Dermis blood vessel endothelial cell (primary cell): ENCODE data around the gene PYGO2. TPM values are rescaled to one million over a fixed set of nuclear protein-coding genes. Genes with fewer than 3 reads are reported as not detected.

Experiments used
- DNase-seq: peaks from one replicate; pipeline ENCODE4 v3.0.0; 2010
- total RNA-seq: library from RNA; depleted of rRNA; stranded (reverse); fragments of >200 nt; gene quantifications from 2 replicates; pipeline ENCODE4 v1.2.3, GENCODE V29; 2014

PYGO2 gene
- total RNA-seq, 1 donor from 2014 or later: 7.1 TPM

GRCh38 chr1:154960446-154961136 lies 991 bp downstream of the PYGO2 start:
- DNase-seq: peak; percentile 20

GRCh38 chr1:154959426-154959780 lies 2.2 kb downstream of the PYGO2 start:
- no peak for DNase-seq

- no peak for DNase-seq
Measured at GRCh38 chr1:154958681-154959425, 2.7 kb downstream of the PYGO2 start.

- DNase-seq: no peak
Measured at GRCh38 chr1:154958036-154958435, 3.5 kb downstream of the PYGO2 start.

- no peak for DNase-seq
Measured at GRCh38 chr1:154957091-154957657, 4.4 kb downstream of the PYGO2 start.

GRCh38 chr1:154956544-154956941 lies 5.0 kb downstream of the PYGO2 start:
- DNase-seq: peak; percentile 27

GRCh38 chr1:154955718-154956543 lies 5.7 kb downstream of the PYGO2 start, which contains the start of gene PBXIP1:
Gene PBXIP1, minus strand, starts transcription at chr1:154956099. Its CDS starts 2,378 bp downstream, at chr1:154953721.
- DNase-seq: peak; percentile 94

GRCh38 chr1:154955039-154955717 lies 6.4 kb downstream of the PYGO2 start:
- DNase-seq: peak; percentile 92

- DNase-seq: no peak
Measured at GRCh38 chr1:154954541-154954940, 7.0 kb downstream of the PYGO2 start.

- no peak for DNase-seq
Measured at GRCh38 chr1:154953611-154954038, 8.0 kb downstream of the PYGO2 start.

- no peak for DNase-seq
Measured at GRCh38 chr1:154952664-154953063, 8.9 kb downstream of the PYGO2 start.

- DNase-seq: no peak
Measured at GRCh38 chr1:154951901-154952657, 9.5 kb downstream of the PYGO2 start.

GRCh38 chr1:154948079-154948478 lies 13.5 kb downstream of the PYGO2 start:
- no peak for DNase-seq

- DNase-seq: no peak
Measured at GRCh38 chr1:154945962-154946850, 15.4 kb downstream of the PYGO2 start.

GRCh38 chr1:154945160-154945961 lies 16.2 kb downstream of the PYGO2 start:
- DNase-seq: no peak

GRCh38 chr1:154944401-154945159 lies 17.0 kb downstream of the PYGO2 start:
- no peak for DNase-seq

- peak; percentile 60 for DNase-seq
Measured at GRCh38 chr1:154943649-154944400, 17.8 kb downstream of the PYGO2 start.
